Stimulated activated CD8-positive, alpha-beta memory T cell treated with anti-CD3 and anti-CD28 coated beads, Interleukin-2, amount 100 ng/mL, for 48 hours (primary cell): ENCODE data around the gene COL21A1.

ENCODE experiments used
- DNase-seq, 2 donors: peaks; one replicate each; pipeline ENCODE4 v3.0.0-alpha.2; 2020; ENCODE audit warnings: low read depth in 2 of 2

The COL21A1 gene

DNA sequence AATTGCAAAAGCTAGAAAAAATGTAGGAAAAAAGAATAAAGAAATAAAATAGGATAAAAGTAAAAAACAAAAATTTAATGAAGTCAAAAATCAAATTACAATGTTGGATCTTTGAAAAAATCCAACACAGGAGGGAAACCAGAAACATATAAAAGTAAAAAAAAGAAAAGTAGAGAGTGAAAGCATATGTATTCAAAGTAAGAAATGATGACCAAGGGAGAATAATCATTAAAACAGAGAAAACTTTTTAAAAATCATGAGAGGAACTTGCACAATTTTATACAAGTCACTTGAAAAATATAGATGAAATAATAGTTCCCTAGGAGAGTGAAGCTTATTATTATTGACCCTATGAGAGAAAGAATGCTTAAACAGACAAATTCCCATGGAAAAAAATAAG, 138.2 kb downstream of the COL21A1 start:
- DNase-seq = no peak

DNA sequence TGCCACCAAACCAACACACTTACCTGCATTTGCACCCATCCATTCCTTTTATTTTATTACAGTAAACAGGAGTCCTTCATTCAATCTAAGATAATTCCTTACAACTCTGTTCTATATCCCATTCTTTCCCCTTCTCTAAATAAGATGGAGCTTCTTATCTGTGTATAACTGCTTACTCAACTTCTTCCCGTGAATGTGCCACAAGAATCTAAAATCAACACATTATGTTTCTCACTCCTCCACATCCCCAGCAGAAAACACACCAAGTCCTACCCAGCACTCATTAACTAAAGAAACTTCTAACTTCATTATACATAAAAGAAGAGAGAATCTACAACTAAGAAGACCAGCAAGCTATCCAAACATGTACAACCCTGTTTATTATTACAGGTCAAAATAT, 141.1 kb downstream of the COL21A1 start:
- DNase-seq = no peak

DNA sequence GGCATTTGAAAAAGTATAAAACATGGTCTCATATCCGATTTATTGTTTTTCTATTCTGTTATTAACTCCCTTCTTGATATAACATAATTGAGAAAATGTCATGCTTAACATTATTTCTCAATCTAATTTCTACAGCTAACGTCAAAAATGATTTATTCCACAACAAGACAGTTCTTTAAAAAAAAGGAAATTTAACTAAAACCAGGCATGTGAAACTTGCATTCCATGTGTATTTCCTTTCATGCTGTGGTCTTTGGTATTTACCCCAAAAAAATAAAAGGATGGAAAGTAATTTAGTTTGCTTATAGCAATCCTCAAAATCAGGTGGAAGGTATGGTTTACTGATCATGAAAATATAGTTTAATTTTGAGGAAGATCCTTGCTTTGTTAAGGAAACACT, 142.8 kb downstream of the COL21A1 start:
- DNase-seq = no peak

DNA sequence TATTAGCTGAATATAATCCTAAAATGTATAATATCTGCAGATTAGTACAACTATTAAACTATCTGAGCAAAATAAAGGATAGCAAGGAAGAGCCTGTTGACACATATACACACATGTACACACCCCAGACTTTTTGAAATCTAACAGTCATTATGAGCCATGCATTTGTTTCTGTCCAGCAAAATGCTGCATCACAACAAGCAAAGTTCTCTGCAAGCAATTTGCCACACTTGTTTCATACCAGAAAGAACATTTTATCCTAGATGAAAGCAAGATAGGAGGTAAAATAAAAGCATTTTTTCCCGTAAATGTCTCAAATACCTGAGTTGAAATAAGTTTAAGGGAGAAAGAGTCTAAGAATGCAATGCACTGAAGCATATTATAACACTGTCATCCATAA, 145.2 kb downstream of the COL21A1 start:
- no peak for DNase-seq

DNA sequence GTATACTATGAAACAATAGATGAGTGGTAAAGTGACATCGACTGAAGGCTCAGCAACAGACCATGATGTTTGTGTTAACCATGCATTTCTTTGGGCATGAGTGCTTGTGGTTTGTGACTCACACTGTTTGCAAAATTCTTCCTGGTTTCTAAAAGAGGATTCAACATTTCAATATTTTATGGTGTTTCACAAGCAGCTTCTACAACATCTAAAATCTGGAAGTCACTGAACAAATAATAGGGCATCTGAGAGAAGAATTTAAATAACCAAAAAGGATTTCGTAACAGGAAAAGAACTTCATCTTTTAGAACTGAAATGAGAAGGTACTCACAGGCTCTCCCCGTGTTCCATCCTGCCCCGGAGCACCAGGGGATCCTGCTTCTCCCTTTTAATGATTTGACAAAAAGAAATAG, 146.2 kb downstream of the COL21A1 start:
- DNase-seq = no peak

DNA sequence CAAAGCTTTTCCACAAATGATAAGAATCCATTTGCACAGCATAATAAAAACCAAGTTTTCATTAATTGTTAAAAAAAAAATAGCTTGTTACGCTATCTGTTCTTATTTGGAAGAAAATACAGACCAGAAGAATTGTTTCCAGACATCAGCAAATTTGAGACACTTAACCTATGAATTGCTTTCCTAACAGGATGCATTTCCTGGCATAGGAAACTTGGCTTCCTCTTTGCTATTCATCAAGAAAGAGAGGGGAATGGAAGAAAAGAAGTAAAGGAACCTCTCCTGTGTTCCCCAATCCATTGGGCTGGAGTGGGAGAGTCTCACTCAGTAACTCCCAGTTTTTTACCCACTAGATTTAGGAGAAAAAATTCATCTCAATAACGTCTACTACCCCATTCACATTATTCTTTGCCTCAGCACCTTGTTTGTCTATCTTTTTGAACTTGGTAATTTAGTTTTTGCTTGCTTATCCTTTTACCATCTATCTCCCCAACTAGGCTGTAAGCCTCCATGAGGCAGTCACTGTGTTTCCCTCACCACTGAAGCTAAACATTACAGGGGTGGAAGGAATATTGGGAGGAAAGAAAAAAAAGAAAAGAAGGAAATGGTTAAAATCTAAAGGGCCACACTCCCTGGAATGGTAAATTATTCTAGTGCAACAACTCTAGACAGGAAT, 150.3 kb downstream of the COL21A1 start:
- no peak for DNase-seq

DNA sequence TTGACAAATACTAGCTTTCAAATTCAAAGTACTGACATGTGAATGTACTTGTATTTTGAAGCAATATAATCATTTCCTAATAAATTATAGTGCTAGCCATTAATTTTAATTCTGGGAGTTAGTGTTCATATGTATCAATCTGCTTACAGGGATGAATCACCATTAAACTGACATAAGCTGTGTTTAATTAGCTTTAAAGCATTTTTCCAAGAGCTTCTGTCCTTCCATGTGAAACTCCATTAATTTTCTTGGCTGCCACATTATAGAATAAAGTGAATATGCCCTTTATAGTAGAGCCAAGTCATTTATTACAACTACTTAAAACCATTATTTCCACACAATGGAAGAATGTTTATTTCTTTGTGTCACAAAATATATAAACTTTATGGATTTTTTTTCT, 150.8 kb downstream of the COL21A1 start:
- no peak for DNase-seq

DNA sequence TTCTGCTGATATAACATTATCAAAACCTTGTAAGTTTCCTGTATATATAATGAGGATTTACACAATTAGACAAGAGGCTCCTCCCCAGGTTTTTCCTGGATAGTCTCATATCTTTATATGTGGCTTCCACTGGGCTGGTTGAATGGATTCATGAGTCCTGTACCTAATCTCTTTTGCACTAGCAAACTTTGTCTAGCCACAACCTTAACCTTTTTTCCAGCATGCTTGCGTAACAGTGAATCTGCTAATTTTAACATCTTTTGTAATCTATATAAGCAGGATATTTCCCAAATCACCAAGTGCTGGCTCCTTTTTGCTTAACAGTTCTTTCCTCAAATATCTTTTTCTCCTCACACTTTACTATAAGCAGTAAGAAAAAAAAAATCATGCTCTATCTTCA, 153.6 kb downstream of the COL21A1 start:
- DNase-seq = no peak

DNA sequence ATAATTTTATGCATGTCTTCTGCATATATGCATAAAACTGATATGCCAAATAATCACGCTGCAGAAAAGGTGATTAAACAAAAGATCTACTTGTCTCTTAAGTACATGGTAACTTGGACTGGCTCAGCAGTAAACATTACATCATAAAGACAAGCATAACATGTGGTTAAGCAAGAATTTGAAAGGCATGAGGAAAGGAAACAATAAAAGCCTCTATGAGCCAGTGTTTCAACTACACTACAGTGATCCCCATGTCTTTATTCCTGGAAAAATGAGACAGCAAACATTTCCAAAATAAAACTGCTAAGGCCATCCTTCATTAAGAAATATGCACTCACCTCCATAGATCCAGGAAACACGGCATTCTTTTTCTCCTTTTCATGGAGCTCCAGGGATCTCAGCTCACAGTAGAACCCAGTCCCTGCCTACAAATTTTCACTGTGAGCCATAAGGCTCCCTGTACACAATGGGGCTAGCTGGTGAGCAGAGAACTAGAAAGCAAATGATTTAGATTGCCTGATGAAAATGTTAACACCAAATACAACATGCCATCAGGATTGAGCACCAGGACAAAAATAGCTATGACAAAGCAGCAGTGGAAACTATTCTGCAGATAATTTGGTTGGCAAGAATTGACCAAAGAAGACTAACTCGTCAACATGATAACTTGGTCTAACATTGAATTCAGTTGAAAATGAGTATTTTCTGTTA, 156.1 kb downstream of the COL21A1 start:
- no peak for DNase-seq

DNA sequence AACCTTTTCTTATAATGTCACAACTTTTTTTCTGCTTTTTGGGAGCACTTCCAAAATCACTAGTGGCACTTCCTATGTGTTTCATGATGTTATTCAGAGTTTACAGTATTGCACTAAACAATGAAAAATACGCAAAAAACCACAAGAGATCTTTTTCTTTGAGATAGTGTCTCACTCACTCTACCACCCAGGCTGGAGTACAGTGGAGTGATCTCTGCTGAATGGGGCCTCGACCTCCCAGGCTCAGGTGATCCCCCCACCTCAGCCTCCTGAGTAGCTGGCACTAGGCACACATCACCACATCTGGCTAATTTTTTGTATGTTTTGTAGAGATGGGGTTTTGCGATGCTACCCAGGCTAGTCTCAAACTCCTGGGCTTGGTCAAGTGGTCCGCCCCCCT, 158.7 kb downstream of the COL21A1 start:
- no peak for DNase-seq

DNA sequence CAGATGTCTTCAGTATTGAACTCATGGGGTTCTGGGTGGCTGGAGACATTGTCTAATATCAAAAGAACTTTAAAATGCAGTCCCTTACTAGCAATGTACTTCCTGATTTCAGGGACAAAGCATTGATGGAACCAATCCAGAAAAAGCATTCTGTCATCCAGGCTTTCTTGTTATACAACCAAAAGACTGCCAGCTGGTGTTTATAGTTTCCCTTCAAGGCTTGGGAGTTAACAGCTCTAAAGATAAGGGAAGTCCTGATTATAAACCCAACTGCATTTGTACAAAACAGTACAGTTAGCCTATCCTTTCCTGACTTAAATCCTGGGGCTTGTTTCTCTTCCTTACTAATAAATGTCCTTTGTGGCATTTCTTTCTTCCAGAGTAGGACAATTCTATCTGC, 160.0 kb downstream of the COL21A1 start:
- DNase-seq = no peak

DNA sequence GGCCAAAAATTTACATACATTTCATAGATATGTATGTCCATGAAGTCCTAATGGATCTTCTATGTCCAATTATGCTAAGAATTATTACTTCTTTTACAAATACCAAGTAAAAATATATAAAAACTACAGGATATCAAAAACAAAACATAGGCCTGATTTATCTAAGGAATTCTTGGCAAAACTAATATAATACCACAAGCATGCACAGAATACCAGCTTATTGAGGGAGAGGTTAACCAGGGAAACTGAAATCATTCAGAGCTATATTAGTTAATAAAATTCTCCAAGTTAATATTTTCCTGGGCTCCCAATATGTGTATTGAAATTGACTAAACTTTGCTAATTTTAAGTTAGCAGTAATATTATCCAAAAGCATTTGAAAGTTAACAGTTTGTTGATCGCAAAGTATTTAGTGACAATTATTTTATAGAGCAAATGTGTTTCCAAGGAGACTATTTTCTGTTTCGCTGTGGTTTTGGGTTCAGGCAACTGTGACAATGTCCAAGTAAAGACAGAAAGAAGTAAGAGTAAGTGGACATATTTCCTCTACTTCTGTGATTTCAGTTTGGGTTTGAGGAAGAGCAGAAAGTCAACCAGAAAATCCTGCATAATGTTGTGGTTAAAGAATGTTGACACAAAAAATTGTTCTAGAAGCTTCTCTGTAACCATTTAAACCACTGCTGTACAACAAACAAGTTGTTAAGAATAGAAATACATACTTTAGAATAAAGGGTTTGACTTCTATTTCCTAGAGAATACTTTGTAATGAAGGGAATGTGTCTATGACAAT, 167.4 kb downstream of the COL21A1 start:
- no peak for DNase-seq

DNA sequence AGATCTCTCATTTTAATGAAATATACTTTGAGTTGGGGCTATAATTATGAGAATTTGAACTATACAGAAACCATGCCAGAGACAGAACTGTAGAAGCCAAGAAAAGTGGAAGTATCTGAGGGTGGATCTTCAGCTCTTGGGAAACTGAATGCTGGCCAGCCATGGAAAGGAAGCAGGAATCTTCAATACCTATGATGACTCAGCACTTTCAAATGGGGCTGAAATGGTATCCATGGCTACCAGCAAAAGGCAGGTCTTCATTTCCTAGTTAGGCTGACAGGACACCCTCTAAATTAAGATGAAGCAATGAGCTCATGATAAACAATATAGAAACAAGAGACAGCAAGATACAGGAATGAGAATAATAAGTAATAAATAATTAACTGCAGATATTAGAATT, 171.3 kb downstream of the COL21A1 start:
- DNase-seq = no peak

DNA sequence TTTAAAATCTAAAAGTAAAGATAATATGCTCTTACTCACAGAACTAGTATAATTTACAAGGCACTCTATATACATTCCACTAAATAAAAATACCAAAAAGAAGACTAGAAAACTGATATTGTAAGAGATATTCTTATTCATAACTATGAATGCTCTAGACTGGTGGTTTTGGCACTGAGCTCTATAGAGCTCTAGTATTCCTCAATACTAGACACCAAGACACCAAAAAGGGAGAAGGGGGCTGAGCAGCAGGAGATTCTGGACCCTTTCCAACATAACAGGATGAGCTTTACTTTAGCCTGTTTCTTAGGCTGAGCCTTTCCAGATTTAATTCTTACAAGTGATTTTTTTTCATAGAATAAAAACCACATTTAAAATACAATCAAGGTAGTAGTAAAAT, 173.6 kb downstream of the COL21A1 start:
- no peak for DNase-seq

DNA sequence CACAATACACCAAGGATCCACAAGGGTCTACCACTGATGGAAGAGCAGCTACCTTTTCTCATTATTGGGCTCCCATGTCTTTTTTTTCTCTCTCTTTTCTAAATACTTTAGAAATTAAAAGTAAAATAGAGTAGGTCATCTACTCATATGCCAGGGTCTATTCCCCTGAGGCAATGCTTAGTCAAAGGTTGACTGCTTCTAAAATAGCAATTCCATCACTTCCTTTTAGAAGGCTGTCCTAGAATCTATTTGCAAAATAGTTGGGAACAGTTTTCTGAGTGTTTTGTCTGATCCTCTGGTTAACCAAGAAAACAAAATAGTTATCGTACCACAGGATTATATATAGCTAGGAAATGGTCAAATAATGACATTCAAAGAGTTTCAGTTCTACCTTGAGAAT, 174.1 kb downstream of the COL21A1 start:
- DNase-seq = no peak

DNA sequence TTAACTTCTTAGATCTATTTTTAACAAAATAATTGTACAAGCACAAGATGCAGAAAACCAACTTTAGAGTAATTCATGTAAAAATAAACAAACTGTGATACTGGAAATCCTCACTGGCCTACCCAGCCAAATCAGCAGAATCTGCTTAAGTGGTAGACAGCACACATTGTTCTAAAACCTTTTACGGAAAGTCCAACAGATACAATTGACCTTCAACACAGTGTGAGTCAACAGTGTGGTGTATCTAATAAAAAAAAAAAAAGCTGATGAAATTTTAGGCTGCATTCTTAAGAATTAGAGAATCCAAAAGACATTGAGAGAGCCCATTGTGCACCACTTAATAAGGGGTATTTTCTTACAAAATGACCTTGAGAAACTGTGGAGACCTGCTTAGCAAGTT, 174.5 kb downstream of the COL21A1 start:
- DNase-seq = no peak

DNA sequence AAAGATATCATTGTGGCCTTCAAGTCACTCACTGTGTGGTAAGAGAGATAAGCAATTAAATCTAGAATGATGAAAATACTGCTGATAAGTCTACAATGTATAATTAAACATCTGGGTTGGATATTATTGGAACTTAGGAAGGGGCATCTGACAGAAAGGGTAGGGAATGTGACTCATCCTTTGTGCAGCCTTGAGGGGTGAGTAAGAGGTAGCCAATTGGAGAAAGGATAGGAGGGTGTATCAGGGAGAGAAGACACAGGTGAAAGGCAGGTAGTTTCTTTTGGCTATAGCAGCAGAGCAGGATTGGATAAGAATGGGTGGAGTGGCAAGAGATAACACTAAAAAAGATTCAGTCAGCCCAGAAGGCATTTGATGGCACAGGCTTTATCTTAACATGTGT, 182.0 kb downstream of the COL21A1 start:
- DNase-seq = no peak

DNA sequence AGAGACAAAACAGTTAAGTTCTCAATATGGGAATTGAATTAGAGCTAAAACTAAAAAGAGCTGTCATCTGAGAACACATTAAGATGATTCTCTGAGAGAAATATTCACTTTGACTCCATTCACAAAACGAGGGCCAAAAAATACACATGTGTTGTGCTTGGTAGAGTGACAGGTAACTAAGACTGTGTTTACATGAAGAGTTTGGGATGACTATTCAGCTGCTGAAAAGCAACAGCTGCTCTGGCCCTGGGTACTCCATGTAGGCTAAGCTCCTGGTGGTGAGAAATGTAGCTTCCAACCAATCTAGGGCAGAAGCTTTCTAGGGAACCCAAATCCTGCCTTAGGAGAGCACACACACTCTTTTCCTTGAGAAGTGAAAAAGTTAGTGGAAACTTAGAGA, 184.5 kb downstream of the COL21A1 start:
- DNase-seq = no peak

DNA sequence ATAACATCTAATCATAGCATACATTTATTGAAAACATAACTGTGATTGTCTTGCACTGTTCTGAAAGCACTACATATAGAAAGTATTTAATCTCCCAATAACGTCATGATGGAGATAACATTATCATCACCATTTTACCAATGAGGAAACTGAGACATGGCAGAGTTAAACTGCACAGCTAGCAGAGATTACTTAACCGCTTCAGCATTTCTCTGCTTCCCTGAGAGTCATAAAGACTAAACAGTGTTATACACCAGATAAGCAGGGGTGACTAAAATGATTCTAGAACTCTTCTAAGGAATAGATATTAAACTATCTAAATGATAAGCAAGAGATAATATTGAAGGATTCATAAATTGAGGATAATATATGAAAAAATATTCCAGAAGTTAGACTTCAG, 188.7 kb downstream of the COL21A1 start:
- no peak for DNase-seq

DNA sequence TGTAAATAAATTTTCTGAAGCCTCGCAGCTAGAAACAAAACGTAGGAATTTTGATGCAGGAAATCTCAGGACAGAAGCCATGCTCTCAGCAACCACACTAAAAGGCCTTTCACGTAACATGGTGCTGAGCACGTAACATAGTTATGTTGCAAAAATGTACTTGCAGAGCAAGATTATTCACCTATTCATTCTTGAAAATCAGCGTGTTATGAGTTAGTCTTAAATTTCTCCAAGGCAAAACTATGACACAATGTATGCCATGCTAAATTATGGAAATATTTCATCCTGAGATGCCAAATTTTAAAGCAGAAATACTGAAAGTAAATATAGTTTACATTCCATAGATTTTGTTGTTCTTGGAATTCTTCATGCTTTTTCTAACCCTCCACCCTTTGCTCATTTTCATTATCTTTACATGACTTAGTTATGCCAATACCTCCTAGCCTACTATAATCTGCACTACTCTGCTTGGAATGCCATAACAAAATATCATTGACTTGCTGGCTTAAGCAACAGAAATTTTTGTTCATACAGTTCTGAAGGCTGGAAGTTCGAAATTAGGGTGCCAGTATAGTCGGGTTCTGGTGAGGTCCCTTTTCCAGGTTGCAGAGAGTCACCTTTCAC, 192.2 kb downstream of the COL21A1 start:
- no peak for DNase-seq

DNA sequence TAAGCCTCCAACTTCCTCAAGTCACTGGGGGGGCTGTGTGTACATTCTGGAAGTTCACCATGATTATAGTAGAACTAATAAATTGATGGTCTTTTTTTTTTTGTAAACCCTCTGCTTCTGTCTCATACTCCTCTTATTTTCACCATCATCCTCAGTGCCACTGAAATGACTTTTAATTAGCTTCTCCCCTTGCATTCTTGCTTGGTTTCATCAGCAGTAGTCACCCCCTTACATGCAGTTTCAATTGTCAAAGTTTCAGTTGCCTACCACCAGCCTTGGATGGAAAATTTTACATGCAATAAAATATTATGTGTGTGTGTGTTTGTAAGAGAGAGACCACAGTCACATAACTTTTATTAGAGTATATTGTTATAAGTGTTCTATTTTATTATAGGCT, 196.2 kb downstream of the COL21A1 start:
- no peak for DNase-seq

DNA sequence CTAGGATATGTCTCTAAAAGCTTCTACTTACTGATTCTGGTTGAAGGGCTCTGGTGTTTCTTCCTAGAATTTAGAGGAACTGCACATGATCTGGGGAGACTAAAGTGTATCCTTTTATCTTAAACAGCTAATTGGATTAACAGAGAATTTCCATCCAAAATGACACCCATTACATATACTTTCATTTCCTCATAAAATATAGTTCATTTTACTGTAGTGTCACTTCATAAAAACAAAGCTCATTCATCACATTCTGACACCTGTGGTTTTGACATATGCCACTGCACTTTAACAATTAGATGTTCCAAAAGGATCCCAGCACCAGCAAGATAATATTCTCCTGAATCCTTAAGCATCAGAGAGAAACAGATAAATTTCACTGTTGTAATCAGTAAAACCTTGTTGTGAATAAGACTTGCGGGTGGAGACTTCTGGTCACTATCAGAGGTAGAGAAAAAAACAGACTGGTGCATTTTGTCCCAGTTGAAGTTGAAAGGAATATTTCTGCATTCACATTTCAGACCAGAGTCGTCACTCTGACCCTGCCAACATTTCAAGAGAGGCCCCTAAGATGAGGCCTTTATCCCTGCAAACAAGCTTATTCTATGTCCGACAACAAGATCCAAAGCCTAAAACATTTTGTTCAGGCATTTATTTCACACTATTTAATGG, 196.7 kb downstream of the COL21A1 start:
- no peak for DNase-seq
